Motor neuron (in vitro differentiated cells): ENCODE measurements around the gene WFDC13. TPM values are rescaled to one million over a fixed set of nuclear protein-coding genes. Genes with fewer than 3 reads are reported as not detected.

Source experiments
- ATAC-seq, 8 experiments: fragments of 200-7000 bp; cut with Tn5 transposase; replicated peaks in 6 of 8; 2 replicates each; pipeline ENCODE4 v1.8.0; 2021; ENCODE audit warnings: mild to moderate bottlenecking in 8 of 8, moderate library complexity in 8 of 8
- H3K27ac ChIP-seq, 2 donors: fragments of 250-450 bp; sonication (Bioruptor Pico); 2 replicates each; pipeline ENCODE4 v1.9.0; 2021; ENCODE audit warnings: antibody characterized with exemption in 2 of 2, mild to moderate bottlenecking in 2 of 2, moderate library complexity in 1 of 2
- H3K4me1 ChIP-seq, 2 donors: fragments of 250-450 bp; sonication (Bioruptor Pico); replicated peaks in 1 of 2; 2 replicates each; pipeline ENCODE4 v1.6.1; 2021; ENCODE audit warnings: antibody characterized with exemption in 2 of 2, mild to moderate bottlenecking in 2 of 2, moderate library complexity in 1 of 2
- H3K4me3 ChIP-seq, 5 donors: fragments of 250-450 bp; sonication (Bioruptor Pico); 2 replicates each; pipeline ENCODE4 v1.9.0; 2021; ENCODE audit warnings: antibody characterized with exemption in 5 of 5, mild to moderate bottlenecking in 5 of 5, moderate library complexity in 4 of 5
- WGBS, 10 experiments: fragments of 450-650 bp; shearing (Covaris generic); methylation state at CpG; one replicate each; pipeline ENCODE4 v1.0.0; 2022; 5-methylcytosine and 5-hydroxymethylcytosine counted together
- in situ Hi-C, 9 experiments: fragments of 400-800 bp; cut with MboI; loops; one replicate each; pipeline ENCODE4 v1.15.0; 2021; ENCODE audit warnings: low sequenced_read_pairs in 9 of 9, low pct_unique_long_range_greater_than_20kb in 2 of 9; ENCODE audit not compliant: unreplicated experiment in 9 of 9
- total RNA-seq, 8 experiments: library from RNA; unstranded; fragments of 300-600 nt; gene quantifications; 2 replicates each; pipeline versions ENCODE4 v1.2.3 to v1.2.4, GENCODE V29; 2022

Gene WFDC13
- total RNA-seq, 8 experiments from 2014 or later = not detected

GRCh38 chr20:45732199-45732598 is 30.4 kb downstream of the WFDC13 start:
- ATAC-seq = no peak
- Histone ChIP-seq H3K27ac (no peak overlapping the region), H3K4me3 (no peak overlapping the region), H3K4me1 (no peaks in the 10 kb centered on the region)
- in situ Hi-C loops = no loop called here

GRCh38 chr20:45735552-45735951 is 33.7 kb downstream of the WFDC13 start:
- 0 to 87% (median 57%) methylated on average over 1 to 6 of the region's 8 CpGs; no CpG with 5 or more reads in 3 of the 10 experiments for WGBS, 10 experiments
- ATAC-seq = no peak
- Histone ChIP-seq H3K4me1 (no peaks in the 10 kb centered on the region), H3K27ac (no peak overlapping the region), H3K4me3 (no peak overlapping the region)
- in situ Hi-C loops = no loop called here

GRCh38 chr20:45735988-45736387 is 34.1 kb downstream of the WFDC13 start:
- Histone ChIP-seq H3K4me3 (no peak overlapping the region), H3K27ac (no peak overlapping the region), H3K4me1 (no peaks in the 10 kb centered on the region)
- WGBS, 10 experiments = 77 to 100% (median 85%) methylated on average over 1 to 5 of the region's 23 CpGs; no CpG with 5 or more reads in 6 of the 10 experiments
- ATAC-seq = no peak
- in situ Hi-C loops = no loop called here

GRCh38 chr20:45742596-45742995 is 40.8 kb downstream of the WFDC13 start:
- 38 to 100% (median 67%) methylated on average over 2 to 4 of the region's 4 CpGs; no CpG with 5 or more reads in 1 of the 10 experiments for WGBS, 10 experiments
- in situ Hi-C loops = no loop called here
- no peak overlapping the region for H3K27ac ChIP-seq
- no peak for ATAC-seq
- H3K4me3 ChIP-seq = no peak overlapping the region
- H3K4me1 ChIP-seq = no peaks in the 10 kb centered on the region

DNA sequence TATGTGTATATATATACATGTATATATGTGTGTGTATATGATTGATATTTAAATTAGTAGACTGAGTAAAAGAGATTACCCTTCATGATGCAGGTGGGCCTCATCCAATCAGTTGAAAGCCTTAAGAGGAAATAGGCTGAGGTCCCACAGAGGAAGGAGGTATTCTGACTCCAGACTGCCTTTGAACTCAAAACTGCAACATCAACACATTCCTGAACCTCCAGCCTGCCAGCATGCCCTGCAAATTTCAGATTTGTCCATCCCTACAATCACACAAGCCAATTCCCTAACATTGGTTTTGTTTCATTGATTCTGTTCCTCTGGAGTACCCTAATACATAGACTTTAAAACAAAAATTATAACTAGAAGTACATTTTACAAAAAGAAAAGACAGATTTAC is 43.2 kb downstream of the WFDC13 start:
- in situ Hi-C loops = no loop called here
- no peak for ATAC-seq
- Histone ChIP-seq H3K4me1 (no peaks in the 10 kb centered on the region), H3K27ac (no peak overlapping the region), H3K4me3 (no peak overlapping the region)

GRCh38 chr20:45751721-45752120 is 49.9 kb downstream of the WFDC13 start:
- Histone ChIP-seq H3K4me3 (no peak overlapping the region), H3K4me1 (no peaks in the 10 kb centered on the region), H3K27ac (no peak overlapping the region)
- 31 to 100% (median 90%) methylated on average over 1 of the region's 1 CpG; no CpG with 5 or more reads in 4 of the 10 experiments for WGBS, 10 experiments
- in situ Hi-C loops = loop anchor here in 5 of 9 experiments (25.0 kb wide), 3 partner anchors 189 to 439 kb away; partner anchors contain the start of genes MATN4 (in 2 of the 5), RBPJL (in 2 of the 5) and SYS1 (in 1 of the 5)
- ATAC-seq = peak in 2 of 8 experiments; percentile 84 to 97

GRCh38 chr20:45752746-45753145 is 50.9 kb downstream of the WFDC13 start:
- Histone ChIP-seq H3K27ac (no peak overlapping the region), H3K4me1 (no peaks in the 10 kb centered on the region), H3K4me3 (no peak overlapping the region)
- in situ Hi-C loops = loop anchor here in 5 of 9 experiments (25.0 kb wide), 3 partner anchors 190 to 440 kb away; partner anchors contain the start of genes MATN4 (in 2 of the 5), RBPJL (in 2 of the 5) and SYS1 (in 1 of the 5)
- ATAC-seq = peak in 2 of 8 experiments; percentile 38 to 56
- WGBS, 10 experiments = 78 to 94% (median 83%) methylated on average over 2 to 3 of the region's 3 CpGs; no CpG with 5 or more reads in 3 of the 10 experiments

GRCh38 chr20:45758096-45758495 is 56.3 kb downstream of the WFDC13 start:
- ATAC-seq = no peak
- WGBS, 10 experiments = 71 to 82% (median 82%) methylated on average over 1 to 2 of the region's 4 CpGs; no CpG with 5 or more reads in 7 of the 10 experiments
- in situ Hi-C loops = loop anchor here in 5 of 9 experiments (25.0 kb wide), 3 partner anchors 196 to 446 kb away; partner anchors contain the start of genes MATN4 (in 2 of the 5), RBPJL (in 2 of the 5) and SYS1 (in 1 of the 5)

More at GRCh38 chr20:45758096-45758495, 56.3 kb downstream of the WFDC13 start:
- Histone ChIP-seq H3K4me1 (no peaks in the 10 kb centered on the region), H3K27ac (no peak overlapping the region), H3K4me3 (no peak overlapping the region)

Other genes starting within 250 kb of the WFDC13 start
- gene WFDC2, start 232.3 kb upstream of the WFDC13 start, total RNA-seq = 10 to 100 TPM in 1 of 8 experiments, 1 to 10 TPM in 6, not detected in 1; 1.2 to 10.0 (median 2.6) TPM
- not detected for gene SPINT3, start 186.4 kb upstream of the WFDC13 start, total RNA-seq
- not detected for gene WFDC6, start 162.6 kb upstream of the WFDC13 start, total RNA-seq
- gene EPPIN, start 154.6 kb upstream of the WFDC13 start, total RNA-seq = 1 to 10 TPM in 1 of 8 experiments, under 1 TPM in 5, not detected in 2; 0.27 to 1.1 (median 0.57) TPM
- gene WFDC8, start 122.8 kb upstream of the WFDC13 start, total RNA-seq = not detected
- gene WFDC10A, start 72.3 kb upstream of the WFDC13 start, total RNA-seq = not detected
- gene WFDC9, start 70.8 kb upstream of the WFDC13 start, total RNA-seq = not detected
- not detected for gene WFDC11, start 31.8 kb upstream of the WFDC13 start, total RNA-seq
- not detected for gene WFDC10B, start 3.0 kb downstream of the WFDC13 start, total RNA-seq
- gene SPINT4, start 20.3 kb downstream of the WFDC13 start, total RNA-seq = not detected
- 1 to 10 TPM in 4 of 8 experiments, under 1 TPM in 3, not detected in 1; 0.64 to 2.9 (median 1.1) TPM for gene WFDC3, start 89.8 kb downstream of the WFDC13 start, total RNA-seq
- gene DNTTIP1, start 89.9 kb downstream of the WFDC13 start, total RNA-seq = 10 to 100 TPM; 15.1 to 46.3 (median 31.3) TPM
- gene UBE2C, start 110.6 kb downstream of the WFDC13 start, total RNA-seq = 100 to 1,000 TPM in 1 of 8 experiments, 10 to 100 TPM in 2, 1 to 10 TPM in 4, under 1 TPM in 1; 0.87 to 230 (median 9.7) TPM
- 1 to 10 TPM in 2 of 8 experiments, under 1 TPM in 3, not detected in 3; 0.37 to 1.2 (median 0.47) TPM for gene TNNC2, start 125.3 kb downstream of the WFDC13 start, total RNA-seq
- 10 to 100 TPM in 5 of 8 experiments, 1 to 10 TPM in 3; 7.6 to 42.1 (median 15.8) TPM for gene SNX21, start 131.8 kb downstream of the WFDC13 start, total RNA-seq
- gene ACOT8, start 155.4 kb downstream of the WFDC13 start, total RNA-seq = 10 to 100 TPM; 25.8 to 46.6 (median 29.6) TPM
- 1 to 10 TPM; 2.7 to 9.1 (median 7.7) TPM for gene ZSWIM3, start 155.6 kb downstream of the WFDC13 start, total RNA-seq
- gene ZSWIM1, start 179.2 kb downstream of the WFDC13 start, total RNA-seq = 10 to 100 TPM in 2 of 8 experiments, 1 to 10 TPM in 6; 6.6 to 12.3 (median 8.9) TPM
- gene SPATA25, start 185.6 kb downstream of the WFDC13 start, total RNA-seq = 1 to 10 TPM; 1.1 to 4.1 (median 2.6) TPM
- 10 to 100 TPM in 1 of 8 experiments, 1 to 10 TPM in 7; 4.0 to 10.8 (median 5.7) TPM for gene NEURL2, start 189.2 kb downstream of the WFDC13 start, total RNA-seq
- gene CTSA, start 189.3 kb downstream of the WFDC13 start, total RNA-seq = 100 to 1,000 TPM in 3 of 8 experiments, 10 to 100 TPM in 5; 16.0 to 395 (median 55.2) TPM
- gene PLTP, start 210.1 kb downstream of the WFDC13 start, total RNA-seq = 100 to 1,000 TPM in 2 of 8 experiments, 10 to 100 TPM in 6; 30.7 to 638 (median 41.2) TPM
- 10 to 100 TPM in 7 of 8 experiments, 1 to 10 TPM in 1; 6.7 to 58.9 (median 20.4) TPM for gene PCIF1, start 232.6 kb downstream of the WFDC13 start, total RNA-seq